ENCODE data around the gene ZFP62. TPM values are rescaled to one million over a fixed set of nuclear protein-coding genes. Genes with fewer than 3 reads are reported as not detected.
"Not testable (repeated sequence)": the region's sequence is repeated elsewhere in the genome, so short reads cannot be mapped to it uniquely, and the experiment has no call there.

The ZFP62 gene
- total and polyA plus RNA-seq, 2 of the 4 experiments (the other 2 are of a cell fraction) = 8.2 to 20.3 TPM

DNA sequence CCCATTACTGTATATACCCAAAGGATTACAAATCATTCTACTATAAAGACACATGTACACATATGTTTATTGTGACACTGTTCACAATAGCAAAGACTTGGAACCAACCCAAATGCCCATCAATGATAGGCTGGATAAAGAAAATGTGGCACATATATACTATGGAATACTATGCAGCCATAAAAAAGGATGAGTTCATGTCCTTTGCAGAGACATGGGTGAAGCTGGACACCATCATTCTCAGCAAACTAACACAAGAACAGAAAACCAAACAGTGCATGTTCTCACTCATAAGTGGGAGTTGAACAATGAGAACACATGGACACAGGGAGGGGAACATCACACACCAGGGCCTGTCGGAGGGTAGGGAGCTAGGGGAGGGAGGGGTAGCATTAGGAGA lies 34.3 kb upstream of the ZFP62 start:
- CTCF ChIA-PET; H3K27me3 ChIP-seq (ENCODE audit: control insufficient read depth, insufficient read depth, low read length); H3K14ac ChIP-seq (replicated peaks; ENCODE audit: low read depth, low read length); H2AK9ac ChIP-seq (replicated peaks; ENCODE audit: low read depth, low read length, poor library complexity); H3K9me3 ChIP-seq (ENCODE audit: control insufficient read depth, insufficient read depth, low read length); H3K4me1 ChIP-seq (ENCODE audit: control insufficient read depth, insufficient read depth, low read length); H3K79me1 ChIP-seq (ENCODE audit: low read depth in 1 of 2, low read length in 2 of 2); H2BK5ac ChIP-seq (ENCODE audit: low read depth, low read length, poor library complexity, severe bottlenecking); H3K4ac ChIP-seq (ENCODE audit: low read depth, low read length); H2BK20ac ChIP-seq (ENCODE audit: low read depth, low read length); H4K5ac ChIP-seq (ENCODE audit: low read depth, low read length); H2BK120ac ChIP-seq (ENCODE audit: low read depth, low read length); intact Hi-C loops (cut with micrococcal nuclease); H4K91ac ChIP-seq (ENCODE audit: insufficient read depth, low read depth, low read length); H3K23ac ChIP-seq (ENCODE audit: low read depth, low read length); ATAC-seq (ENCODE audit: low read depth); H3K27ac ChIP-seq (ENCODE audit: insufficient read depth, low read length); H4K20me1 ChIP-seq (ENCODE audit: insufficient read depth, low read length); H3K36me3 ChIP-seq (ENCODE audit: control insufficient read depth, insufficient read depth, low read length); H2AK5ac ChIP-seq (ENCODE audit: low read depth, low read length); H2BK15ac ChIP-seq (ENCODE audit: low read depth, low read length); H3K9me1 ChIP-seq (ENCODE audit: insufficient read depth, low read length); H3K56ac ChIP-seq (ENCODE audit: extremely low read depth, insufficient read depth, low read length); H3K9ac ChIP-seq (ENCODE audit: low read depth, low read length); H2AFZ ChIP-seq (replicated peaks; ENCODE audit: low read length, poor library complexity); POLR2A ChIA-PET (ENCODE audit: unreplicated experiment); dilution Hi-C loops (cut with HindIII; ENCODE audit: low sequenced_read_pairs, unreplicated experiment); DNase-seq; H3K18ac ChIP-seq (ENCODE audit: low read depth, low read length); BruUV-seq (replicated peaks); H3K4me3 ChIP-seq (ENCODE audit: insufficient read depth, low read depth, low read length); in situ Hi-C loops (cut with MboI; ENCODE audit: low sequenced_read_pairs); H4K8ac ChIP-seq (ENCODE audit: low read depth in 2 of 2, low read length in 2 of 2); H3K4me2 ChIP-seq (ENCODE audit: low read depth, low read length): not testable (repeated sequence)
- WGBS, 2 experiments (ENCODE audit: extremely low coverage in 2 of 2, insufficient read length in 1 of 2) = no CpG with 5 or more reads among the region's 1 CpG

All from IMR-90 (cell line).